Gastroesophageal sphincter (tissue), 3 donors: Measurements from ENCODE around the gene ALDH18A1.

Experiments used
- POLR2A ChIP-seq, 2 donors: fragments of 450-650 bp; IDR thresholded peaks; one replicate each; pipeline ENCODE4 v1.6.1; 2017; ENCODE audit warnings: antibody characterized with exemption in 2 of 2, mild to moderate bottlenecking in 2 of 2, moderate library complexity in 1 of 2
- TF ChIP-seq, protein P1 (sequence below), 4 experiments: fragments of 200-600 bp in 2 of 4; fragments of 450-650 bp in 2 of 4; sonication (generic) in 1 of 4; IDR thresholded peaks; one replicate each; pipeline ENCODE4 v1.5.1; 2017 to 2019; ENCODE audit warnings: antibody characterized with exemption in 4 of 4, mild to moderate bottlenecking in 2 of 4, moderate library complexity in 2 of 4

DNA sequence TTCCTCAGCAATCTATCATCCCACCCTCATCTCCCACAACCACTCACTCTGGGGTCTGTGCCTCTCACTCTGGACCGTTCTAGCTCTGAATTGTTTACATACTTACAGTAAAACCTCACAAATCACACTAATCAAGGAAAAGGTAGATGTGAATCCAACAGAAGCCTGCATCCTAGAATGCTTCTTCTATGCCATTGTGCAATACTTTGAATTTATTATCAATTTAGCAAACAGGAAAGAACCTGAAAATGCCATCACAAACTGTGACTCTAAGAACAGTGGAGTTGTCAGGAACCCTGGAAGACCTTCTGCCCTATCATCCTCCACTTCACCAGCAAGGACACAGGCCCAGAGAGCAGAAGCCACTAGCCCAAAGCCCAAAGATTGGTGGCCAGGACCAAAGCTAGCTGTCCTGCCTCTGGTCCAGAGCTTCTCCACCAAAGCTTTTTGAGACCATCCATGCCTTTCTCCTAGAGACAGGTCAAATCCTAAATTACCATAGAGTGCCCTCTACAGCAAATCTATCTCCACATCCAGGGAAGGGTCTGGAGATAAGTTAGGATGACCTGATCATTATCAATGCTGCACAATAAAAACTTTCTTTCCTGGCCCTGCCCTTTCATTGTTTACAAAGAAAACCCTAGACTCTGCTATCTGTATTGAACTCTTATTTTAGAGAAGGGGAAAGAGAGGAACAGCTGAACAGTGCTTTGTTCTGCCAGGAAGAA, 97.8 kb downstream of the ALDH18A1 start:
- TF ChIP-seq, protein P1, sequence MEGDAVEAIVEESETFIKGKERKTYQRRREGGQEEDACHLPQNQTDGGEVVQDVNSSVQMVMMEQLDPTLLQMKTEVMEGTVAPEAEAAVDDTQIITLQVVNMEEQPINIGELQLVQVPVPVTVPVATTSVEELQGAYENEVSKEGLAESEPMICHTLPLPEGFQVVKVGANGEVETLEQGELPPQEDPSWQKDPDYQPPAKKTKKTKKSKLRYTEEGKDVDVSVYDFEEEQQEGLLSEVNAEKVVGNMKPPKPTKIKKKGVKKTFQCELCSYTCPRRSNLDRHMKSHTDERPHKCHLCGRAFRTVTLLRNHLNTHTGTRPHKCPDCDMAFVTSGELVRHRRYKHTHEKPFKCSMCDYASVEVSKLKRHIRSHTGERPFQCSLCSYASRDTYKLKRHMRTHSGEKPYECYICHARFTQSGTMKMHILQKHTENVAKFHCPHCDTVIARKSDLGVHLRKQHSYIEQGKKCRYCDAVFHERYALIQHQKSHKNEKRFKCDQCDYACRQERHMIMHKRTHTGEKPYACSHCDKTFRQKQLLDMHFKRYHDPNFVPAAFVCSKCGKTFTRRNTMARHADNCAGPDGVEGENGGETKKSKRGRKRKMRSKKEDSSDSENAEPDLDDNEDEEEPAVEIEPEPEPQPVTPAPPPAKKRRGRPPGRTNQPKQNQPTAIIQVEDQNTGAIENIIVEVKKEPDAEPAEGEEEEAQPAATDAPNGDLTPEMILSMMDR (IDR thresholded peaks at IDR 0.05), result no peak
- TF ChIP-seq POLR2A (IDR thresholded peaks at IDR 0.05), result peak in 1 of 2 donors; percentile 18
